ENCODE measurements around the gene ADAM8.

The ADAM8 gene

DNA sequence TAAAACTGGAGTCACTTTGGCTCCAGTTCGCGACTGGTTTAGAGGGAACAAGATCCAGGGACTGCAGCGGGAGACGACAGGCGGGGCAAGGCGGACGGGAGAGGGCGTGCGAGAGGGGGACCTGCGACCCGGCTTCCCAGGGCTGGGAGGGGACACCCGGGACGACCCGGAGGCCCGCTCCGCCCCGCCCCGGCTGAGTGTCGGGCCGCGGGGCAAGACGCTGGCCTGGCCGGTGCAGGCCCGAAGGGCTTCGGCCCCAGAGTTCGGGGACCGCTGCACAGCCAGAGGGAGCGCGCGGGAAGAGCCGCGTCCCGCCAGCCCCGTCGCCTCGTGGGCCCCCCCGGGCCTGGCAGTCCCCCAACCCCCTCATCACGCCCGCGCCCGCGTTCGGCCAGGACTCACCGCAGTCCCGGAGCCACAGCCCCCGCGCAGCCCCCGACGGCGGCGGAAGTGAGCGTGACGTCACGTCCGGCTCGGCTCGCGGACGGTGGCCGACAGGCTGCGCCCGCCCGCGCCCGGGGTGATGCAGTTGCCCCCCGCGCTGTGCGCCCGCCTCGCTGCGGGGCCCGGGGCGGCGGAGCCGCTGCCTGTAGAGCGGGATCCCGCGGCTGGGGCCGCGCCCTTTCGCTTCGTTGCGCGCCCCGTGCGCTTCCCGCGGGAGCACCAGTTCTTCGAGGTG, 31.9 kb upstream of the ADAM8 start, which contains the start of the genes TUBGCP2 and ZNF511:
Gene TUBGCP2 (minus strand): TSS at position 452 of the 679 bp plus-strand sequence. CDS start 5,931 bp downstream, outside the sequence.
Gene ZNF511 (plus strand): TSS at position 494 of the 679 bp plus-strand sequence. CDS start 30 bp downstream, at position 524.
- DNase-seq, result peak; percentile 74

DNA sequence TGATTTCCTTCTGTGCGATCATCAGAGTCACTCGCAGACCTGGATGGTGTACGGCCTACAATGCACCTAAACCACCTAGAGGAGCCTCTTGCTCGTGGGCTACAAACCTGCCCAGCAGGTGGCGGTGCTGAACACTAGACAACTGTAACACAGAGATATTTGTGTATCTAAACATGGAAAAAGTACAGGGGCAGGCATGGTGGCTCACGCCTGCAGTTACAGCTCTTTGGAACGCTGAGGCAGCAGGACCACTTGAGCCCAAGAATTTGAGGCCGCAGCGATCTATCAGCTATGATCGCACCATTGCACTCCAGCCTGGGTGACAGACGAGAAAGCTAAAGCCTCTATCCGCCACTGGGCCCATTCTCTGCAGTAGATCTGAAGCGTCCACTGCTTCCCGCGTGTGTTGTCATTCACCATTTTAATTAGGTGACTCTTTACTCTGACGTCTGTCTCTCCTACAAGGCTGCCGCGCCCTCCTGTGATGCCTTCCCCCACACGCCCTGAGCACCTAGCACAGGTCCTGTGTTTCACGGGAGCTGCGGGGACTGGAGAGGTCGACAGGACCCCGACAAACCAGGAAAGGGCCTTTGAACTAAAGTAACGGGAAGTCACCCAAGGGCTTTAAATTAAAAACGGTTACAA, 31.2 kb upstream of the ADAM8 start:
- peak; percentile 74 for DNase-seq

DNA sequence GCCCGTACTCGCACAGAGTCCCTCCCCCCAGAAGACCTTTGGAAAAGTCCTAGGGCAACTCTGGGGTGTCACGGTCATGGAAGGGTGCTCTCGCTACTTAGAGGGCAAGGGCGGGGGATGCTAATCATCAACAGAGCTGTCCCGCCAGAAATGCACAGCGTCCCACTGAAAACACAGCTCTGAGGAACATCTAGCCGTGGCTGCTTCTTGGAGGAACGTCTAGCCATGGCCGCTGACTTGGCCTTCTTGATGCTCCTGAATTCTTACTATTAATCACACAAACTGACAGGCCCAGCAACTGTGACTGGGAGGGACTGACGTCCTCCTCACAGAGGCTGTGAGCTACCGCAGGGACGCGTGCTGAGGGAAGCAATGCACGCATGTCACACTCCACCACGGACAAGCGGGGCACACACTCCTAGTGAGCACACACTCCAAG, 30.3 kb upstream of the ADAM8 start:
- no peak for DNase-seq

DNA sequence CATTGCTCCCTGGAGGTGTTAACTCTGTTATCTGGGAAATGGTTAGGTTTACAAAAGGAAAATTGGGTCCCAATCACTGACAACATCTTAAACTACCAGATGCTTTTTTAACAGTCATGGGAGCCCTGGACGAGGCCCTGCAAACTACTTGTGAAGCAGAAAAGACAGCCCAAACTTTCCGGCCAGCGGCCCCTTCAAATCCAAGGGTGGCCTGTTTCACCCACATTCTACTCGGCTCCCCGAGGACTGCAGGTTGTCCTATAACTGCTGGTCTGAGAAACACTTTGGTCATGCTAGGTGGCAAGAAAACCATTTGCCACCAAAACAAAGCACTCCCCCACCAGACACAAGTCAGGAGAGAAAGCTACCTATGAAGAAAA, 29.4 kb upstream of the ADAM8 start:
- no peak for DNase-seq

DNA sequence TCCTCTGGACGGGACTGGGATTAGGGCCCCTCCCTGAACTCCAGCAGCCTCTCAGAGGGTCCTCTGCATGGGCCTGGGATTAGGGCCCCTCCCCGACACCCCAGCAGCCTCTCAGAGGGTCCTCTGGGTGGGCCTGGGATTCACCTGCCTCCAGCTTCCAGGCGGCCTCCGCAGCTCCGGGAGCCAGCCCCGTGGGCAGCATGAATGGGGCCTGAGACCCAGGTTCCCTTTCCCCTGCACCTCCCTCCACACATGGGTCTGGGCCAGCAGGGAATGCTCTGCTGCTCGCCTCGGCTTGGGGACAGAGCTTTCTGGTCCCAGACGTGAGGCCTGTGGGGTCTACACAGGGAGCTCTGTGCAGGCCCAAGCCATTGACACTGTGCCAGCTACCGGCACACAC, 26.5 kb upstream of the ADAM8 start:
- DNase-seq, result no peak

DNA sequence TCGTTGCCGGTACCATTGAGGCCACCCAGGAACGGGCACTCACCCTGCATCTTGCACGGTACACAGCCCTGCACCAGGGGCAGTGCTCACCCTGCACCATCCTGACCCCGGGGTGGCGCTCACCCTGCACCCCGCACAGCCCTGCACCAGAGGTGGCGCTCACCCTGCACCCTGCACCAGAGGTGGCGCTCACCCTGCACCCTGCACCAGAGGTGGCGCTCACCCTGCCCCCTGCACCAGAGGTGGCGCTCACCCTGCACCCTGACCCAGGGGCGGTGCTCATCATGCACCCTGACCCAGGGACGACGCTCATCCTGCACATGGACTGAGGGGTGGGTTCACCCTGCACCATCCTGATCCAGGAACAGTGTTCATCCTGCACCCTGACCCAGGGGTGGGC, 25.6 kb upstream of the ADAM8 start:
- DNase-seq, result no peak

DNA sequence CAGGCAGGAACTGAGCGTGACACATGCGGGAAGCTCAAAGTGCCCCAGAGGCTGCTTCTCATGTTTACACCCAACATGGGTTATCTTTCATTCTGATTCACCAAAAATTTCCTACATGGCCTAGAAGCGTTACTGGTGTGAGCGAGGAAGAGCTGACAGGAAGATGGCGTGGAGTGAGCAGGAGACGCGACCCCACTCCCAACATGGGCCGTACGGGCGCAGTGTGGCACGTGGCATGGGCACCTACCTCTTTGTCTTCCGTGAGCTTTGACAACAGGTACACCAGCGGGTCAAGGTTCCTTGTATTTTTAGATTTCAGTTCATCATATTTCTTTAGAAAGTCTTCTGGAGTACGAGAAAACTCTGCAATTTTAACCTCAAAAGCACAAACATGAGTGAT, 23.1 kb upstream of the ADAM8 start:
- DNase-seq, result no peak

DNA sequence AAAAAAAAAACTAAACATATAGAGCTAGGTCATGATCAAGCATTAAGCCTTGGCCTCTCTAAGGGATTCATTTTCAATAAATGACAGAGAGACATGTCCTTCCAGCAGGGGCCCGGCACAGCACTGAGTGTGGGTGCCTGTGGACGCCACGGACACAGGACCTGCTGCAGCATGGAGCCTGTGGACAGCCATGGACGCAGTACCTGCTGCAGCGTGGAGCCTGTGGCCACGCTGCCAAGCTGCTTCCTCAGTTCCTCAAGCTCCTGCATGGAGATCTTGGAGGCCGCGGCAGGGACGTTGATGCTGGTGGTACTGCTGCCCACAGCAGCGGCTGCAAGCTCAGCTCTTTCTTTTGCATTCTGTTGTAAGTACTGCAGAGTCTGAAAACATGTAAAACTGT, 22.6 kb upstream of the ADAM8 start:
- no peak for DNase-seq

DNA sequence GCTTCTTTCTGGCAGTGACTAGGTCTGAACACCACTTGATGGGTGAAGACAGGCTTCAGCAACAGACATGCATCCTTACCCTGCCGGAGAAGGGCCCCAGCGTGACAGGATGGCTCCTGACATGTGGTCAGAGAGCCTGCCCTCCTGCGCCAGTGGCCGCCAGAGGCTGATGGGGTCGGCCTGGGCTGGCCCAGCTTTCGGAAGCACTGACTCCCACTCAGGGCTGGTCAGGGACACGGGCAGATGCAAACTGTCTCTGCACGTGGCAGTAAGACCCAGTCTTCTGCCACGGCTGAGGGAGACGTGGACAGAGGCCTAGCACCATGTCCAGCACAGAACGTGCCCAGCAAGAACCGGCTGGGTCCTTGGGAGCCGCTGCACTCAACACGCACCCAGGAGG, 21.8 kb upstream of the ADAM8 start:
- no peak for DNase-seq

DNA sequence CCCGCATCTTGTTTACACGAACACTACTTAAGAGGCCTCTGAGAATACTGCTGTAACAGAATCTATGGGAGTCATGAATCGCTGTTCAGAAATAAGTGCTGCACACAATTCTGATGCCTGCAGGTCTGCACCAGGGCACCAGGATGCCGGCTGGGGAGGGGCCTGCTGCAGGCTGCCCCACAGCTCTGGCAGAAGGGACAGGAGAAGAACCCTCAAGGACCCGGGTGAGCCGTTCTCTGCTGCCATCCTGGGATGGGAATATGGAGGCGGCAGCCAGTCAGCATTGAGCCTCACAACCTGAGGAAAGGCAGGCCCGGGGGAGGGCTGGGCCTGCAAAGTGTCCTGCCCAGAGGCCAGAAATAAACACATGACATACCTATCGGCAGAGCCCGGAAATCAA, 20.8 kb upstream of the ADAM8 start:
- no peak for DNase-seq

DNA sequence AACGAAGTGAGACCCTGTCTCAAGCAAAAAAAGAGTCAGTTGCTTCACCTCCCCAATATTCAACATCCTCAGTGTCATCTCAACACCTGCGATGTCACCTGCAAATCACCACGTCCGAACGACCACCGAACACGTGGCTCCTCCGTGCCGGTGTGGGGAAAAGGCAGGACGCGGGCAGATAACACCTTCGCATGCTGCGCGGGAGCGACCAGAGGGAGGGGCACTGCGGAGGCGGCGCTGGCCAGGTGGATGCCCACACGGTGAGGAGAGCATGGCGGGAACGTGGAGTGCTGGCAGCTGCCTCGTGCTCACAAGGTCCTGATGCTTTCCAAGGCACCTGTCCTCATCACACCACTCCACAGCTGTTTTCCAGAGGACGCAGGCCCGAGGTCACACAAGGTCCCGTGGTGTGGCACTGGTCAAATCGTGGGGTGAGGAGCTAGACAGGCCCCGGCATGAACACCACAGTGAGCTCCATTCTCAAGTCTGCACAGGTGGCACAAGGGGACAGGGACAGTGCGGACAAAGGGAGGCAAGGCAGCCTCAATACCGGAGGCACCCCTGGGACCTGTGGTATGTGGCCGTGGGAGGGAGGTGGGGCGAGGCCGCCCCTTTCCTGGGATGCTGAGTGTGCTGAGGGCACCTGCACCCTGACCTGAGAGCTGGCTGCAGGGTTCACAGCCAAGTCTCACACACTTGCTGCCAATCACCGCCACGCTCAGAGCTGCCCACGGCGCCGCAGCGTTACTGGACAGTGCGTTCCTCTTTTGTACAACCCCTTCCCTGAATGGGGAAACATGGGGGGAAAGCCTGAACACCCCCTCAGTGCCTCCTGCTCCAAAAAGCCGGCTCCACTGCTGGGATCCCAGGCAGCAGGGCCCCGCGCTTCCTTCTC, 19.0 kb upstream of the ADAM8 start:
- DNase-seq, result no peak

DNA sequence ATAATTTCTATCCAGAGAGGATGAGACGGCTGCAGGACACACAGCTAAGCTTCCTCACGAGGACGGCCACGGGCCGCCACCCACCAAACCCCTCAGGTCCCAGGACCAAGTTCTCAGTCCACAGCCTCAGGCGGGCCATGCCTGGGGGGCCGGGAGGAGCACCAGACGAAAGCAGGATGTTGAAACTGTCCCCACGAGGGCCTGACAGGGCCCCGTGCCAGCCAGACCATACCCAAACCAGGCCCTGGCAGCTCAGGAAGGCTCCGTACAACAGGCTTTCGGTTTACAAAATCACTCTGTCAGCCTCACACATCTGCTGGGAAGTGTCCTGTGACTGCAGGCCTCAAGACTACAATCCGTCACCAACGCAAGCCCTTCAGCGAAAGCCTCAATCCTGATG, 17.5 kb upstream of the ADAM8 start:
- DNase-seq, result no peak

DNA sequence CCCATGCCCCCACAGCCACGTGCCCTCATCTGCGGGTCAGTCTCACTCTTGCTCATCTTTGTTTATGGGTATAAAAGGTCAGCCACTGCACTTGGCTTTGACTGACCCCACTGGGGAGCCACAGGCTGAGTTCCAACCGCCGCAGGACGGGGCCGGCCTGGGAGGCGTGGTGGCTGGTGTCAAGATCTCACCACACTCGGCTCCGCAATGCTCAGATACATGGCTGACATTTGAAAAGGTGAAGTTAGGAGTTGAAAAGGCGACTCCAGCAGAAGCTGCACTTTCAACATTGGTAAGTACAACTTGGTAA, 17.1 kb upstream of the ADAM8 start:
- no peak for DNase-seq

DNA sequence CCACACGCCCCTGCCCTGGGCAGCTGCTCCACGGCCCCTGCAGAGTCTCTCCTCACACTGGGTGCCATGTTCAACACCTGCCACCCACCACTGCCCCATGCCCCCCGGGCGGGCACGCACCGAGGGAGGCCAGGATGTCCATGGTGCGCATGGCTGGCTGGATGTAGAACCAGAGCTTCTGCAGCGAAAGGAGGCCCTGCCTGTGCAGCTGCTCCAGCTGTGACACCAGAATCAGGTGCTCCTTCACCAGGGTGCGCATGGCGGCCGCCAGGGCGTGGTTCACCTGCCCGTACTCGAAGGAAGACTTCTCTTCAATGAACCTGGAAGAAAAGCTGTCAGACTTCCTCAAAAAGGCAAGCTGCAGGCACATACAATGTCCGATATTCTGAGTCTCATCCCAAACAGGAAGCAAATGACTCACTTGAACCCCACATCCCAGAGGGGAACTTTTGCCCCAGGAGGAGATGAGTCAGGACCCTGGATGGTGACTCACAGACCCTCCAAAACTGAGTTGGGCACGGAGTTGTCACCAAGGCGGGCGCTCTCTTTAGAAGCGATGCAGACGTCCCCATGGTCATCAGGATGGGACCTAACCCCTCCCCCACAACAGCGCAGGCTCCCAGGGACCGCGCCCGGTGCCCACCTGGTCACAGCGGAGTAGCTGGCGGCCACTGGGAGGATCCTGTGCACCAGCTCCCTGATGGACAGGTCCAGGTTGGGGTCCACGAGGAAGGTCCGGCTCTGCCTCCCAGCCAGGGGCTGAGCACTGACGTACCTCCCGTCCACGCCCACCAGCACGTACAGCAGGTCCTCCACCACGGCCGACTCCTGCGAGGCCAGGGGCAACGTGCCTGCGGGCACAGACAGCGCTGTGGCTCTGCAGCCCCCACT, 16.5 kb upstream of the ADAM8 start:
- no peak for DNase-seq

DNA sequence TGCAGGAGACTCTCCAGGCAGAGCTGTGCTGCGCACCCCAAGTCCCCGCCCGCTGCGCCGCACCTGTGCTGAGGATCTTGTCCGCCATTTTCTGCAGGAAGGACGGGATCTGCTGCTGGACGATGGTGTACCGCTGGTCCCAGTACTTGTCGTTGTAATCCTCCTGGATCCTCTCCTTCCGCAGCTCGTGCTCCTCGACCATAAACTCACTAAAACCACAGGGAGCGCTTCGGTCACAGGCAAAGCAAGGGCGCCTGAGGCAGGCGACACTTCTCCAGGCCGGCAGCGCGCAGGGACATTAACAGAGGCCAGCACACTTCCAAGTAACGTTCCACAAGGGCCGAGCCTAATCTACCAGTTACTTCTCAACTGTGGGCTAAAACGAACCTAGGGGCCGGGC, 13.1 kb upstream of the ADAM8 start:
- DNase-seq, result no peak

DNA sequence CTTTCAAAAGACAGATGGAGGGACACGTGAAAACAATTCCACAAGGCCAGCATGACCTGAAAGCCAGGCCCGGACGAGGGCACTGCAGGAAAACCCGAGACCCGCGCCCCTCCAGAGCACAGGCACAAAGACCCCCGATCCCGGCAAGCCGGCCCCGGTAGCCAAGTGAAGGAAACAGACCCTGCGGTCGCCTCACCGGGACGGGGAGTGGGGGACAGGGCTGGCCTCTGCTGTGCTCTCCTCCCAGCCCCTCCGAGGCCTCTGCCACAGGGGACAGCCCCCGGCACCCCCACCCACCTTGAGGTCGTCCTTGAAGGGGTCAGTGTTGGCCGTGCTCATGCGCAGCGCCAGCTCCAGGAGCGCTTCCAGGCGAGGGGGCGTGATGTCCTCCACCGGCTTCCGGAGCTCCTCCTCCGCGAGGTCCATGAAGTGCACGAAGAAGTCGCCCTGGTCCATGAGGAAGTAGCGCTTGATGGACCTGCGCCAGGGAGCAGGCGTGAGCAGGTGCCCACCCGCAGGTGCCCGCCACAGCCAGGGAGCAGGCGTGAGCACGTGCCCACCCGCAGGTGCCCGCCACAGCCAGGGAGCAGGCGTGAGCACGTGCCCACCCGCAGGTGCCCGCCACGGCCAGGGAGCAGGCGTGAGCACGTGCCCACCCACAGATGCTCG, 11.3 kb upstream of the ADAM8 start:
- DNase-seq, result no peak

DNA sequence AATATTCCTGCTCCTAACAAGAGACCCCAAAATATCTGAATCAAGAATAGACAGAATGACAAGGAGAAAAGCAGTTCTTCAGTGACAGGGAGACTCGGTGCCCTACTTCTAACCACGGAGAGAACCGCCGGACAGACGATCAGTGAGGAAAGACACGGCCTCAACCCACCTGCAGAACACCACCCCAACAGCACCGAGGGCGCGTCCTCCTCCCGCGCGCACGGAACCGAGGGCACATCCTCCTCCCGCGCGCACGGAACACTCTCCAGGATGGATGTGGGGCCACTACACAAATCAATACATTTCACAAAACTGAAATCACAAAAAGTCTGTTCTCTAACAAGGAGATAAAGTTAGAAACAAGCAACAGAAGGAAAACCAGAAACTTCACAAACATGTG, 9.7 kb upstream of the ADAM8 start:
- DNase-seq, result no peak

DNA sequence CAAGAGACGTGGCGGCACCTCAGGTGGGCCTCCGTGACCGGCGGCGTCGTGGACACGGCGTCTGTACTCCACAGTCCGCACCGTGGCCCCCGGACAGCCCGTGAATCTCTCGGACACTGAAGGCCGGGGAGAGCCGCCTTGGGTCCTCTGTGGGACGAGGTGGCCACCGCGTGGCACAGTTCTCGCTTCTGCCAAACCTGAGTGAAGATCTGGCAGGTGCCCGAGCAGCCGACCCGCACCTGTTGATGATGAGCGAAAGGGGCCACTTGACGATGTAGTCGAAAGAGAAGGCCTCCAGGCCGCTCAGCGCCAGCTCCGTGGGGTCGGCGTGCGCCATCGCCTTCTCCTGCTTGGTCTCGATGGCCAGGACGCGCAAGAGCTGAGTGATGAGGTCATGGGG, 8.5 kb upstream of the ADAM8 start:
- DNase-seq, result no peak

DNA sequence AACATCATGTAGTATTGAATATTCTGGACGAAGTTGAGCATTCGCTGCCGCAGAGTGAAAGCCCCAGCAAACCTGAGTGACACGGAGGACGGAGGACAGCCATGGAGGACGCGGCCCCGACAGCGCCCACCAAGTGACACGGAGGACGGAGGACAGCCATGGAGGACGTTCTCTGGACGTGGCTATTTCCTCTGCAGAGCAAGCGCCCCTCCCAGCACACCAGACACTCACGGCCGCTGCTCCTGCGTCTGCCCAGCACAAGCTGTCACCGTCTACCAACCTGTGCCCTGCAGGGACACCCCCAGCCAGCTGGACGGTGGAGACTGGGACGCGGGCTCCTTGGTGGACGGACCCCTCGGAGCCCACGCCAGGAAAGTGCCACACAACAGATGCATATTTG, 7.3 kb upstream of the ADAM8 start:
- no peak for DNase-seq

DNA sequence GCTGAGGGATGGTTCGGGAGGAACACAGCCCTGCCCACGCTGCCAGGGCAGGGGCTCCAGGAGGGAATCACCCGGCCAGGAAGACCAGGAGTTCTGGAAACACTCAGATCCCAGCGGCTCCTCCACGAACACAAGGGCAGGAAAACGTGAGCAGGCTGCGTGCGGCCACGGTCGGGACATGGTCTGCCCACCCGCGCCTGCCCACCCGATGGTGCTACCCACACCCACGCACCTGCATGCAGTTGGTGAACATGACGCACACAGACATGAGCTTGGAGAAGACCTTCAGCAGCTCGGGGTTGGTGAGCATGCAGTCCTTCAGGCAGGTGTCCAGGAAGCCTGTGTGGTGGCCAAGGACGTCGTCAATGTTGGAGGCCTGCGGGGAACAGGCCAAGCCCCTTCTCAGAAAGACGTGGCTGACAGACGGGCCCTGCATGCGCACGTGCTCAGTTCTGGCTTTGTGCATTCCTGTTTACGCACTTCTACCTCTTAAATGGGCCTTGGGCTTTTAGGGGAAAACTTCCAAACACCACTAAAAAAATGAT, 6.2 kb upstream of the ADAM8 start:
- DNase-seq, result no peak

DNA sequence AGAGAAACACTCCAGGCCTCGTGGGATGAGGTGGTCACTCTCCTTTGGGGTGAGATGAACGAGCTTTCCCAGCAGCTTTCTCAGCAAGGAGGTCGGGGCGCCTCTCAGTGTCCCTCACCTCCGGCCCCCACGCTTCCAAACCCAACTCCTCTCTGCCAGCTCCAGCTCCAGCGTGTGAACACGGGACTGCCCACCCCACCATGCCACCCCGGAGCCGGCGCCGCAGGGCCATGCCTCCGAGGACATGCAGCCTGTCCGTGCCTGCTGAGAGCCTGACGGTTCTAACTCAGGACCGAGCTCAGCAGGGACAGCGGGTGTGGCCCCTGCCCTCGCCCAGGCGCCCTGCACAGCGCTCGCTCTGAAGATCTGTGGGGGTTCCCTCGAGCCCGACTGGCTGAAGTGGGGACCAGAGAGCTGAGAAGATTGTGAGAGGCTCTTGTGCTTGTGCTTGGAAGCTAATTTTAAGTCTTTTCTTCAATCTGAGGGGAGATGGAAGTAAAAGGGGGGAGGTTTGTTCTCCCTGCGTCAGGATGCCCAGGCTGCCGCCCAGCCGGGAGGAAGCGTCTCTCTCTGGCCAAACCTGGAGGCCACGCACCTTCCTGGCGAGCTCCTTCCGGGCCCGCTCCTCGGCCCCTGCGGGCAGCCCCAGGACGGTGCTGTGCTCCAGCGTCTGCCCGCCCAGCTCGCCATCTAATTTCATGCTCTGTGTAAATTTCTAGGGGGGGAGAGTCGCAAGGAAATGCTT, 5.1 kb upstream of the ADAM8 start:
- no peak for DNase-seq
